Sigmoid colon (tissue), 7 donors: ENCODE results near the gene GRP. TPM values are rescaled to one million over a fixed set of nuclear protein-coding genes. Genes with fewer than 3 reads are reported as not detected.

Experiments used
- DNase-seq: peaks from one replicate; pipeline ENCODE4 v3.0.0-alpha.2; 2019
- H3K27ac ChIP-seq, 4 donors: fragments of 200-600 bp; sonication (generic); one replicate each; pipeline ENCODE4 v1.5.1; 2016 to 2019; ENCODE audit warnings: mild to moderate bottlenecking in 1 of 4
- H3K27me3 ChIP-seq, 3 donors: fragments of 200-600 bp; sonication (generic); one replicate each; pipeline ENCODE4 v1.5.1; 2019; ENCODE audit warnings: mild to moderate bottlenecking in 1 of 3
- H3K36me3 ChIP-seq, 4 donors: fragments of 200-600 bp; sonication (generic); one replicate each; pipeline ENCODE4 v1.5.1; 2016 to 2019
- H3K4me1 ChIP-seq, 4 donors: fragments of 200-600 bp; sonication (generic); one replicate each; pipeline ENCODE4 v1.5.1; 2017 to 2019
- H3K4me3 ChIP-seq, 4 donors: fragments of 200-600 bp; sonication (generic); one replicate each; pipeline ENCODE4 v1.5.1; 2017 to 2019; ENCODE audit warnings: mild to moderate bottlenecking in 2 of 4, moderate library complexity in 1 of 4
- H3K9me3 ChIP-seq, 4 donors: fragments of 200-600 bp in 3 of 4; sonication (generic) in 3 of 4; one replicate each; pipeline versions ENCODE4 v1.5.1 to v1.6.1; 2013 to 2019
- EP300 ChIP-seq, 4 donors: sonication (generic); formaldehyde crosslinking; IDR thresholded peaks; one replicate each; pipeline ENCODE4 v1.6.1; 2017; ENCODE audit warnings: antibody characterized with exemption in 4 of 4
- POLR2A ChIP-seq, 2 donors: fragments of 450-650 bp; IDR thresholded peaks; one replicate each; pipeline ENCODE4 v1.6.1; 2016; ENCODE audit warnings: antibody characterized with exemption in 2 of 2, mild to moderate bottlenecking in 2 of 2, moderate library complexity in 2 of 2
- POLR2AphosphoS5 ChIP-seq, 4 donors: sonication (generic); formaldehyde crosslinking; IDR thresholded peaks; one replicate each; pipeline ENCODE4 v1.6.1; 2017; ENCODE audit warnings: antibody characterized with exemption in 4 of 4
- WGBS, 2 donors: extraction: QIAGEN DNeasy Blood & Tissue Kit; methylation state at CpG; one replicate each; pipeline ENCODE4 v1.1.7; 2013; 5-methylcytosine and 5-hydroxymethylcytosine counted together
- intact Hi-C: fragments of 100-400 bp; cut with DNase I; formaldehyde crosslinking; loops from one replicate; pipeline ENCODE4 v1.15.1; 2023
- polyA plus RNA-seq, 3 donors: library from polyadenylated mRNA; stranded (reverse); fragments of 200-250 nt; gene quantifications; one replicate each; pipeline ENCODE4 v1.2.3, GENCODE V29; 2013
- total RNA-seq, 4 donors: library from RNA; depleted of rRNA; stranded (reverse); fragments of >200 nt; gene quantifications; one replicate each; pipeline ENCODE4 v1.1.0, GENCODE V29; 2016
- TF ChIP-seq, protein P1 (sequence below), 4 experiments: fragments of 450-650 bp in 3 of 4; fragments of 200-600 bp in 1 of 4; IDR thresholded peaks; one replicate each; pipeline ENCODE4 v1.5.1; 2016 to 2019; ENCODE audit warnings: antibody characterized with exemption in 4 of 4, mild to moderate bottlenecking in 3 of 4, moderate library complexity in 2 of 4
- donor health status: healthy with polysubstance abuse.
- donor health status: Bipolar disorder and iron deficiency.
- donor health status: healthy.

Gene GRP
- total and polyA plus RNA-seq, 7 donors: 0.93 to 6.6 (median 2.5) TPM; not detected in 2

- no peak for DNase-seq
- Histone ChIP-seq H3K4me1 (peaks cover 0 to 32% (median 24%) of the 10 kb centered on the region in 4 donors), H3K36me3 (no peaks in the 10 kb centered on the region), H3K27ac (no peak overlapping the region), H3K27me3 (peaks cover 49 to 86% (median 70%) of the 10 kb centered on the region in 3 donors), H3K9me3 (no peaks in the 10 kb centered on the region), H3K4me3 (no peak overlapping the region)
- WGBS, 2 donors: 12 to 20% methylated on average over 12 of the region's 12 CpGs
- TF ChIP-seq POLR2AphosphoS5 (IDR thresholded peaks at IDR 0.05) (no peak), EP300 (IDR thresholded peaks at IDR 0.05) (no peak)
- TF ChIP-seq, protein P1, sequence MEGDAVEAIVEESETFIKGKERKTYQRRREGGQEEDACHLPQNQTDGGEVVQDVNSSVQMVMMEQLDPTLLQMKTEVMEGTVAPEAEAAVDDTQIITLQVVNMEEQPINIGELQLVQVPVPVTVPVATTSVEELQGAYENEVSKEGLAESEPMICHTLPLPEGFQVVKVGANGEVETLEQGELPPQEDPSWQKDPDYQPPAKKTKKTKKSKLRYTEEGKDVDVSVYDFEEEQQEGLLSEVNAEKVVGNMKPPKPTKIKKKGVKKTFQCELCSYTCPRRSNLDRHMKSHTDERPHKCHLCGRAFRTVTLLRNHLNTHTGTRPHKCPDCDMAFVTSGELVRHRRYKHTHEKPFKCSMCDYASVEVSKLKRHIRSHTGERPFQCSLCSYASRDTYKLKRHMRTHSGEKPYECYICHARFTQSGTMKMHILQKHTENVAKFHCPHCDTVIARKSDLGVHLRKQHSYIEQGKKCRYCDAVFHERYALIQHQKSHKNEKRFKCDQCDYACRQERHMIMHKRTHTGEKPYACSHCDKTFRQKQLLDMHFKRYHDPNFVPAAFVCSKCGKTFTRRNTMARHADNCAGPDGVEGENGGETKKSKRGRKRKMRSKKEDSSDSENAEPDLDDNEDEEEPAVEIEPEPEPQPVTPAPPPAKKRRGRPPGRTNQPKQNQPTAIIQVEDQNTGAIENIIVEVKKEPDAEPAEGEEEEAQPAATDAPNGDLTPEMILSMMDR (IDR thresholded peaks at IDR 0.05): no peak
- intact Hi-C loops: no loop called here
Observed at GRCh38 chr18:59265974-59266369, 46.0 kb downstream of the GRP start.

DNA sequence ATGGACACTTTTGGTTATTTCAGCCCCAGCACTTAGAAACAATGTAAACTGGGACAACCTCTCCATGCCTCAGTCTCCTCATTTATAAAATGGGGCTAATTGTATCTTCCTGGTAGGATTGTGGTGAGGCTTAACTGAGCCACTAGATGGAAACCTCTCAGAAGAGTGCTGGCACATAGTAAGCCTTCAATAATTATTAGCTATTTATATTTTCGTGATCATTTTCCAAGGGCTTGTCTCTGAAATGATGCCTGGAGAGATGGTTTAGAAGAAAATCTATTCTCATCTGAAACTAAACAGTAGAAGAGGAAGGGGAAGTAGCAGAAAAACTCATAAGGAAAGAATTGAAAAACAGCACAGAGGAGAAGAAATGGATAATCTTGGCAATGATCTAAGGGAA lies 46.5 kb downstream of the GRP start:
- Histone ChIP-seq H3K9me3 (no peaks in the 10 kb centered on the region), H3K36me3 (no peaks in the 10 kb centered on the region), H3K27ac (no peak overlapping the region), H3K27me3 (peaks cover 54 to 91% (median 75%) of the 10 kb centered on the region in 3 donors), H3K4me3 (no peak overlapping the region), H3K4me1 (peaks cover 0 to 32% (median 24%) of the 10 kb centered on the region in 4 donors)
- TF ChIP-seq POLR2AphosphoS5 (IDR thresholded peaks at IDR 0.05) (no peak), POLR2A (IDR thresholded peaks at IDR 0.05) (no peak), EP300 (IDR thresholded peaks at IDR 0.05) (no peak)
- TF ChIP-seq, protein P1 (IDR thresholded peaks at IDR 0.05): no peak
- intact Hi-C loops: no loop called here
- 12 to 23% methylated on average over 1 of the region's 1 CpG for WGBS, 2 donors
- DNase-seq: no peak

DNA sequence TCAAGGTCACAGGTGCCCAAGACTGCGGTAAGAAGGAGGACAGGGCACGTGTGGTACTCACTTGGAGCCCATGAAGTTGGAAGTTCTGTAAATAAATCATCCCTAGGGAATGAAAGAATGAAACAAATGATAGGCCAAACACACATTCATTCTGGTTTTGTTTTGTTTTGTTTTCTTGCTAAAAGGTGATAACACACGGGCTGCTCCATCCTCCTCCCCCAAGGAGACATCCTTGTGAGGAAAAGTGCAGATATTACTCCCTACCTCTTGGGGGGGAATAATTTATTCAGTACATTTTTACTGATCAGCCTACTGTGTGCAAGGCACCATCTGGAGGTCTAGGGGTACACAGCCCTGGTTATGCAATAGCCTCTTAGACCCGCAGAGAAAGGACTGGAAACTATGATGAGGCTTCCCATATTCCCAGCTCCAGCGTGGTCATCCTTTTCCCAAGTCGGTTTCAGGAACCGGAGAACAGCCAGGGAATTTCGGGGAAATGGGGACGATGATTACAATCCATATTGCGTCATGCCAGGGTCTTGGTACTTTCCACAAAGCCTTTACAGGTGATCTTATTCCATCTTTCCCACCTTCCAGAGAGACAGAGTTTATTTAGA lies 47.0 kb downstream of the GRP start:
- Histone ChIP-seq H3K36me3 (no peaks in the 10 kb centered on the region), H3K27me3 (peaks cover 59 to 96% (median 80%) of the 10 kb centered on the region in 3 donors), H3K4me3 (no peak overlapping the region), H3K4me1 (peaks cover 0 to 33% (median 25%) of the 10 kb centered on the region in 4 donors), H3K27ac (no peak overlapping the region), H3K9me3 (no peaks in the 10 kb centered on the region)
- 9 to 12% methylated on average over 10 of the region's 10 CpGs for WGBS, 2 donors
- no peak for DNase-seq
- intact Hi-C loops: no loop called here
- TF ChIP-seq POLR2A (IDR thresholded peaks at IDR 0.05) (no peak), EP300 (IDR thresholded peaks at IDR 0.05) (no peak), POLR2AphosphoS5 (IDR thresholded peaks at IDR 0.05) (no peak)
- TF ChIP-seq, protein P1 (IDR thresholded peaks at IDR 0.05): no peak

DNA sequence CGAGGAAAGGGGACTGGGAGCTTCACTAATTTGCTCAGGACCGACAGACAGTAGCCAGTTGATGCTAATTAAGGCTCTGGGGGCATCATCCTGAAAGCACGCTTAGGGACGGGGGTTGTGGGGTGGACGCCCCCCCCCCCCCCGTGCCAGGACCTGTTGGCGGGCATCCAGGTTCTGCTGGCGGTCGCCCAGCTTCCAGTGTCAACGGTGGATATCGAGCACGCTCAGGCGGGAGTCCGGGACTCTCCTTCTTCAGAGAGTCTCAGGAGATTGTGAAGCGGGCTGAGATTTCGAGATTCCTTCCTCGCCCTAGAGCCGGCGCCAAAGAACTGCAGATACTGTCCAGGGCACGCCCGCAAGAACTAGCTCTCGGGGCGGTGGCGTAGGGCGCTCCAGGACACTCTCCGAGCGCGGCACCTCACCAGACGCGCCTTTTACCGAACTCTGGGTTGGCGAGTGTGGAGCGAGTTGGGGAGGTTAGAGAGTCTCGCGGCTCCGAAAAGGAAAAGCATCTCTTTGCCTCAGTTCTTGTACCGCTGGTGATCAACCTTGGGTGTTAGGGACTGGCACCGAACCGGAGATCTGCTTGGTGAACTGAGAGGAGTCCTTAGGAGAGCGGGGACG lies 47.7 kb downstream of the GRP start:
- no peaks in the 10 kb centered on the region for H3K36me3 ChIP-seq
- no peaks in the 10 kb centered on the region for H3K9me3 ChIP-seq
- H3K4me3 ChIP-seq: no peak overlapping the region
- TF ChIP-seq EP300 (IDR thresholded peaks at IDR 0.05) (no peak), POLR2A (IDR thresholded peaks at IDR 0.05) (no peak), POLR2AphosphoS5 (IDR thresholded peaks at IDR 0.05) (no peak)
- TF ChIP-seq, protein P1 (IDR thresholded peaks at IDR 0.05): no peak
- H3K27me3 ChIP-seq: peaks cover 65 to 100% (median 87%) of the 10 kb centered on the region in 3 donors
- no peak overlapping the region for H3K27ac ChIP-seq
- no peak for DNase-seq
- intact Hi-C loops: no loop called here
- 3 to 4% methylated on average over 41 of the region's 41 CpGs for WGBS, 2 donors
- H3K4me1 ChIP-seq: peaks cover 0 to 39% (median 32%) of the 10 kb centered on the region in 4 donors
